IMR-90 (cell line): ENCODE data around the gene SLC47A2.

ENCODE experiments used
- CHD1 ChIP-seq: IDR thresholded peaks from 2 replicates; pipeline ENCODE4 v1.6.1; 2012; ENCODE audit warnings: low read depth, low read length, improper control_type of control experiment
- ELK1 ChIP-seq: fragments of 150-350 bp; IDR thresholded peaks from 2 replicates; pipeline ENCODE4 v1.6.1; 2016; ENCODE audit warnings: low read depth, mild to moderate bottlenecking, low read length, moderate library complexity, borderline replicate concordance
- FOS ChIP-seq: fragments of 150-350 bp; IDR thresholded peaks from 2 replicates; pipeline ENCODE4 v1.6.1; 2016; ENCODE audit warnings: low read depth, low read length
- MAFK ChIP-seq: IDR thresholded peaks from 2 replicates; pipeline ENCODE4 v1.6.1; 2012; ENCODE audit warnings: low read depth, low read length, improper control_type of control experiment
- MXI1 ChIP-seq: IDR thresholded peaks from 2 replicates; pipeline ENCODE4 v1.6.1; 2012; ENCODE audit warnings: low read depth, mild to moderate bottlenecking, low read length, moderate library complexity, borderline replicate concordance
- POLR2A ChIP-seq: IDR thresholded peaks from 2 replicates; pipeline ENCODE4 v1.6.1; 2012; ENCODE audit warnings: mild to moderate bottlenecking, low read depth, low read length
- RAD21 ChIP-seq: IDR thresholded peaks from 2 replicates; pipeline ENCODE4 v1.6.1; 2012; ENCODE audit warnings: low read length, improper control_type of control experiment
- RCOR1 ChIP-seq: IDR thresholded peaks from 2 replicates; pipeline ENCODE4 v1.6.1; 2012; ENCODE audit warnings: mild to moderate bottlenecking, low read length, improper control_type of control experiment; ENCODE audit not compliant: insufficient replicate concordance
- RFX5 ChIP-seq: IDR thresholded peaks from 2 replicates; pipeline ENCODE4 v1.8.0; 2012; ENCODE audit warnings: low read depth, mild to moderate bottlenecking, low read length, moderate library complexity
- SMC3 ChIP-seq: fragments of 150-350 bp; IDR thresholded peaks from 2 replicates; pipeline ENCODE4 v1.6.1; 2016; ENCODE audit warnings: low read depth, mild to moderate bottlenecking, antibody characterized with exemption, low read length, moderate library complexity
- TF ChIP-seq, protein P1 (sequence below): conservative IDR thresholded peaks from 2 replicates; pipeline ENCODE4 v1.5.1; 2012; ENCODE audit warnings: mild to moderate bottlenecking, low read depth, low read length, improper control_type of control experiment
- TF ChIP-seq, protein P2 (sequence below): fragments of 150-350 bp; IDR thresholded peaks from 2 replicates; pipeline ENCODE4 v1.6.1; 2017; ENCODE audit warnings: mild to moderate bottlenecking, antibody characterized with exemption, low read length, low read depth

DNA sequence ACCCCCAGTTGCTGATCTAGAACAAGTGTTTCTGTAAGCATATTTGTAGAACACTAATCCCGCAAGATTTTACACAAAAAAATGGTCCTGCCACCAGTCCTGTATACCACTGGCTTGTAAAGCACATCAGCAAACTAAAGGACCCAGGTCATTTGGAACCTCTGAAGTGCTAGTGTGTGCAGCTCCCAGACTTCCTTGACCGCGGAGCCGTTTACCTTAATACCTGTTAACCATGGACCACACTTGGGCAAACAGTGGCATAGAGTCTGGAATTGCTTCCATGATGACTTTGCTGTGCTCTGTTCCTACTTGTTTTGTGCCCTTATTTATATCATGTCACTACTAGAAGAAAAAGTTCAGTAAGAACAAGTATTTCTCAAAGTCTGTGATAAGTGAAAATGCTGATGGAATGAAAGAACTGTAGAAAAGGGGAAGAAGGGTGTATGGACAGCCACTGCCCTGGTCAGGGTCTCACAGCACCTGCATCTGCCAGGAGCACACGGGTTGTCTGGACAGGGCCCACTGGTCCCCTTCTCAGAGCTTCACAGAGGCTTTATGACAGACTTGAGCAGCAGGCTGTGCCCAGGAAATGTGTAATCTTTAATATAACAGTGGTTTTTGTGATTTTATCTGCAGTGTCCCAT, 38.5 kb downstream of the SLC47A2 start:
- TF ChIP-seq POLR2A: no peak
- TF ChIP-seq, protein P1, sequence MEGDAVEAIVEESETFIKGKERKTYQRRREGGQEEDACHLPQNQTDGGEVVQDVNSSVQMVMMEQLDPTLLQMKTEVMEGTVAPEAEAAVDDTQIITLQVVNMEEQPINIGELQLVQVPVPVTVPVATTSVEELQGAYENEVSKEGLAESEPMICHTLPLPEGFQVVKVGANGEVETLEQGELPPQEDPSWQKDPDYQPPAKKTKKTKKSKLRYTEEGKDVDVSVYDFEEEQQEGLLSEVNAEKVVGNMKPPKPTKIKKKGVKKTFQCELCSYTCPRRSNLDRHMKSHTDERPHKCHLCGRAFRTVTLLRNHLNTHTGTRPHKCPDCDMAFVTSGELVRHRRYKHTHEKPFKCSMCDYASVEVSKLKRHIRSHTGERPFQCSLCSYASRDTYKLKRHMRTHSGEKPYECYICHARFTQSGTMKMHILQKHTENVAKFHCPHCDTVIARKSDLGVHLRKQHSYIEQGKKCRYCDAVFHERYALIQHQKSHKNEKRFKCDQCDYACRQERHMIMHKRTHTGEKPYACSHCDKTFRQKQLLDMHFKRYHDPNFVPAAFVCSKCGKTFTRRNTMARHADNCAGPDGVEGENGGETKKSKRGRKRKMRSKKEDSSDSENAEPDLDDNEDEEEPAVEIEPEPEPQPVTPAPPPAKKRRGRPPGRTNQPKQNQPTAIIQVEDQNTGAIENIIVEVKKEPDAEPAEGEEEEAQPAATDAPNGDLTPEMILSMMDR: no peak
- no peak for TF ChIP-seq RCOR1
- no peak for TF ChIP-seq RAD21
- no peak for TF ChIP-seq RFX5
- TF ChIP-seq MAFK: no peak
- no peak for TF ChIP-seq SMC3
- TF ChIP-seq, protein P2, sequence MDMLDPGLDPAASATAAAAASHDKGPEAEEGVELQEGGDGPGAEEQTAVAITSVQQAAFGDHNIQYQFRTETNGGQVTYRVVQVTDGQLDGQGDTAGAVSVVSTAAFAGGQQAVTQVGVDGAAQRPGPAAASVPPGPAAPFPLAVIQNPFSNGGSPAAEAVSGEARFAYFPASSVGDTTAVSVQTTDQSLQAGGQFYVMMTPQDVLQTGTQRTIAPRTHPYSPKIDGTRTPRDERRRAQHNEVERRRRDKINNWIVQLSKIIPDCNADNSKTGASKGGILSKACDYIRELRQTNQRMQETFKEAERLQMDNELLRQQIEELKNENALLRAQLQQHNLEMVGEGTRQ: no peak
- TF ChIP-seq ELK1: no peak
- TF ChIP-seq CHD1: no peak
- TF ChIP-seq MXI1: no peak
- no peak for TF ChIP-seq FOS
